ENCODE measurements around the gene NAGK.
"Not testable (repeated sequence)": the region's sequence is repeated elsewhere in the genome, so short reads cannot be mapped to it uniquely, and the experiment has no call there.

- TF ChIP-seq EZH2 (IDR thresholded peaks at IDR 0.05; ENCODE audit: borderline replicate concordance, low read length): not testable (repeated sequence)
- TF ChIP-seq, protein P1, sequence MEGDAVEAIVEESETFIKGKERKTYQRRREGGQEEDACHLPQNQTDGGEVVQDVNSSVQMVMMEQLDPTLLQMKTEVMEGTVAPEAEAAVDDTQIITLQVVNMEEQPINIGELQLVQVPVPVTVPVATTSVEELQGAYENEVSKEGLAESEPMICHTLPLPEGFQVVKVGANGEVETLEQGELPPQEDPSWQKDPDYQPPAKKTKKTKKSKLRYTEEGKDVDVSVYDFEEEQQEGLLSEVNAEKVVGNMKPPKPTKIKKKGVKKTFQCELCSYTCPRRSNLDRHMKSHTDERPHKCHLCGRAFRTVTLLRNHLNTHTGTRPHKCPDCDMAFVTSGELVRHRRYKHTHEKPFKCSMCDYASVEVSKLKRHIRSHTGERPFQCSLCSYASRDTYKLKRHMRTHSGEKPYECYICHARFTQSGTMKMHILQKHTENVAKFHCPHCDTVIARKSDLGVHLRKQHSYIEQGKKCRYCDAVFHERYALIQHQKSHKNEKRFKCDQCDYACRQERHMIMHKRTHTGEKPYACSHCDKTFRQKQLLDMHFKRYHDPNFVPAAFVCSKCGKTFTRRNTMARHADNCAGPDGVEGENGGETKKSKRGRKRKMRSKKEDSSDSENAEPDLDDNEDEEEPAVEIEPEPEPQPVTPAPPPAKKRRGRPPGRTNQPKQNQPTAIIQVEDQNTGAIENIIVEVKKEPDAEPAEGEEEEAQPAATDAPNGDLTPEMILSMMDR (conservative IDR thresholded peaks at IDR 0.05 in 1 of 2, IDR thresholded peaks at IDR 0.05 in 1 of 2; ENCODE audit: extremely low read depth in 1 of 2, insufficient read depth in 1 of 2, low read depth in 1 of 2, low read length in 2 of 2): not testable (repeated sequence)
These were observed 24.2 kb downstream of the NAGK start for GRCh38 chr2:71092491-71093260.
